Measurements from ENCODE around the gene CARD10. TPM values are rescaled to one million over a fixed set of nuclear protein-coding genes. Genes with fewer than 3 reads are reported as not detected.

The CARD10 gene
- total RNA-seq, 2 experiments from 2014 or later = 0.09 to 0.18 TPM

GRCh38 chr22:37456346-37456745, 62.9 kb downstream of the CARD10 start:
- ChIA-PET CTCF (interaction anchor here (0.6 to 5.8 kb wide), 12 partner anchors 16 to 196 kb away, joined by 3 to 98 read pairs (median 6); no protein-coding TSS in a partner anchor), POLR2A (interaction anchor here (0.7 to 1.1 kb wide), 2 partner anchors 14 to 140 kb away, joined by 4 to 5 read pairs; no protein-coding TSS in a partner anchor)
- intact Hi-C loops (cut with micrococcal nuclease) = loop anchor here (2.0 to 10.0 kb wide), 3 partner anchors 62 to 189 kb away; no protein-coding TSS in a partner anchor
- H3K4me3 Mint-ChIP-seq = no peak overlapping the region
- no peak for TF ChIP-seq CTCF (IDR thresholded peaks at IDR 0.05)
- H3K9me3 Mint-ChIP-seq = no peaks in the 10 kb centered on the region
- H3K27ac Mint-ChIP-seq = no peak overlapping the region
- peaks cover 4% of the 10 kb centered on the region for H3K36me3 Mint-ChIP-seq (ENCODE audit: low read depth)
- no peaks in the 10 kb centered on the region for H3K27me3 Mint-ChIP-seq
- no peak for ATAC-seq
- no peak for DNase-seq
- H3K4me1 Mint-ChIP-seq (ENCODE audit: low read depth) = no peaks in the 10 kb centered on the region

- intact Hi-C loops (cut with micrococcal nuclease) = loop anchor here (2.0 to 10.0 kb wide), 3 partner anchors 61 to 189 kb away; no protein-coding TSS in a partner anchor
- no peaks in the 10 kb centered on the region for H3K27me3 Mint-ChIP-seq
Measured at GRCh38 chr22:37455896-37456295, 63.3 kb downstream of the CARD10 start.

GRCh38 chr22:37454857-37455686, 64.1 kb downstream of the CARD10 start:
- intact Hi-C loops (cut with micrococcal nuclease) = loop anchor here (5.0 to 10.0 kb wide), 2 partner anchors 60 to 188 kb away; no protein-coding TSS in a partner anchor
- no peak overlapping the region for H3K27ac Mint-ChIP-seq
- no peak for DNase-seq
- ChIA-PET POLR2A (interaction anchor here (1.1 kb wide), 1 partner anchor 139 kb away, joined by 4 read pairs; no protein-coding TSS in a partner anchor), CTCF (interaction anchor here (0.6 to 5.8 kb wide), 6 partner anchors 18 to 400 kb away, joined by 3 to 98 read pairs (median 6); no protein-coding TSS in a partner anchor)
- no peak for TF ChIP-seq CTCF (IDR thresholded peaks at IDR 0.05)
- H3K36me3 Mint-ChIP-seq (ENCODE audit: low read depth) = peaks cover 4% of the 10 kb centered on the region
- no peak for ATAC-seq
- H3K9me3 Mint-ChIP-seq = no peaks in the 10 kb centered on the region
- H3K4me3 Mint-ChIP-seq = no peak overlapping the region
- no peaks in the 10 kb centered on the region for H3K27me3 Mint-ChIP-seq
- peaks cover 4% of the 10 kb centered on the region for H3K4me1 Mint-ChIP-seq (ENCODE audit: low read depth)

More at GRCh38 chr22:37455896-37456295, 63.3 kb downstream of the CARD10 start:
- DNase-seq = no peak
- Mint-ChIP-seq H3K36me3 (ENCODE audit: low read depth) (peaks cover 4% of the 10 kb centered on the region), H3K4me3 (no peak overlapping the region), H3K4me1 (ENCODE audit: low read depth) (no peaks in the 10 kb centered on the region), H3K9me3 (no peaks in the 10 kb centered on the region), H3K27ac (no peak overlapping the region)
- no peak for TF ChIP-seq CTCF (IDR thresholded peaks at IDR 0.05)
- CTCF ChIA-PET = interaction anchor here (0.6 to 5.8 kb wide), 10 partner anchors 17 to 401 kb away, joined by 3 to 98 read pairs (median 4); no protein-coding TSS in a partner anchor
- ATAC-seq = no peak
- POLR2A ChIA-PET = interaction anchor here (1.1 kb wide), 1 partner anchor 140 kb away, joined by 4 read pairs; no protein-coding TSS in a partner anchor

- no peak for TF ChIP-seq CTCF (IDR thresholded peaks at IDR 0.05)
- ChIA-PET CTCF (interaction anchor here (5.8 kb wide), 1 partner anchor 138 kb away, joined by 98 read pairs; no protein-coding TSS in a partner anchor), POLR2A (no interaction called here)
- intact Hi-C loops (cut with micrococcal nuclease) = loop anchor here (10.0 kb wide), 1 partner anchor 59 kb away; no protein-coding TSS in a partner anchor
- Mint-ChIP-seq H3K9me3 (no peaks in the 10 kb centered on the region), H3K27ac (no peak overlapping the region), H3K27me3 (no peaks in the 10 kb centered on the region), H3K4me3 (no peak overlapping the region), H3K36me3 (ENCODE audit: low read depth) (no peaks in the 10 kb centered on the region), H3K4me1 (ENCODE audit: low read depth) (peaks cover 5% of the 10 kb centered on the region)
- no peak for DNase-seq
- no peak for ATAC-seq
Measured at GRCh38 chr22:37453696-37454095, 65.5 kb downstream of the CARD10 start.

Measured in activated CD8-positive, alpha-beta T cell treated with anti-CD3 and anti-CD28 coated beads for 36 hours (primary cell).